Thymus (tissue), 11 donors: ENCODE results near the gene SLC9A7. TPM values are rescaled to one million over a fixed set of nuclear protein-coding genes. Genes with fewer than 3 reads are reported as not detected.

Source experiments
- DNase-seq, 9 donors: peaks; one replicate each; pipeline ENCODE4 v3.0.0-alpha.2; 2013; ENCODE audit warnings: low spot score in 9 of 9, low read depth in 6 of 9, missing footprints in 1 of 9
- H3K27ac ChIP-seq, 2 donors: one replicate each; pipeline ENCODE4 v1.5.1; 2013; ENCODE audit warnings: control low read depth in 1 of 2, low read depth in 1 of 2, low read length in 1 of 2, mild to moderate bottlenecking in 1 of 2, moderate library complexity in 1 of 2
- H3K27me3 ChIP-seq, 2 donors: one replicate each; pipeline ENCODE4 v1.5.1; 2013; ENCODE audit warnings: low read length in 1 of 2; ENCODE audit not compliant: control insufficient read depth in 2 of 2, insufficient read depth in 1 of 2
- H3K36me3 ChIP-seq, 2 donors: one replicate each; pipeline ENCODE4 v1.5.1; 2013; ENCODE audit warnings: low read length in 1 of 2, mild to moderate bottlenecking in 1 of 2, moderate library complexity in 1 of 2; ENCODE audit not compliant: control insufficient read depth in 2 of 2, insufficient read depth in 2 of 2
- H3K4me1 ChIP-seq, 2 donors: one replicate each; pipeline ENCODE4 v1.5.1; 2013; ENCODE audit warnings: low read length in 2 of 2; ENCODE audit not compliant: control insufficient read depth in 2 of 2, insufficient read depth in 2 of 2
- H3K4me3 ChIP-seq, 2 donors: one replicate each; pipeline ENCODE4 v1.5.1; 2013; ENCODE audit warnings: low read length in 2 of 2, control low read depth in 1 of 2, mild to moderate bottlenecking in 1 of 2
- H3K9me3 ChIP-seq, 2 donors: one replicate each; pipeline ENCODE4 v1.5.1; 2013; ENCODE audit warnings: low read length in 1 of 2, mild to moderate bottlenecking in 1 of 2; ENCODE audit not compliant: control insufficient read depth in 2 of 2, insufficient read depth in 1 of 2
- WGBS: extraction: QIAGEN DNeasy Blood & Tissue Kit; methylation state at CpG from one replicate; pipeline ENCODE4 v1.1.7; 2013; 5-methylcytosine and 5-hydroxymethylcytosine counted together
- polyA plus RNA-seq: library from polyadenylated mRNA; stranded (reverse); fragments of 200-250 nt; gene quantifications from one replicate; pipeline ENCODE4 v1.2.3, GENCODE V29; 2013
- total RNA-seq: library from RNA; stranded (reverse); fragments of 120-200 nt; gene quantifications from one replicate; pipeline ENCODE4 v1.2.4, GENCODE V29; 2013
- donor health status: healthy.

Gene SLC9A7
- total and polyA plus RNA-seq, 2 donors: 3.5 to 10.3 TPM

- Histone ChIP-seq H3K36me3 (no peaks in the 10 kb centered on the region), H3K4me1 (no peaks in the 10 kb centered on the region), H3K9me3 (no peaks in the 10 kb centered on the region), H3K27me3 (no peaks in the 10 kb centered on the region), H3K4me3 (no peak overlapping the region), H3K27ac (no peak overlapping the region)
- DNase-seq: no peak
- WGBS: 96% methylated on average over 3 of the region's 3 CpGs
These were observed 60.2 kb downstream of the SLC9A7 start for GRCh38 chrX:46698691-46699090.

DNA sequence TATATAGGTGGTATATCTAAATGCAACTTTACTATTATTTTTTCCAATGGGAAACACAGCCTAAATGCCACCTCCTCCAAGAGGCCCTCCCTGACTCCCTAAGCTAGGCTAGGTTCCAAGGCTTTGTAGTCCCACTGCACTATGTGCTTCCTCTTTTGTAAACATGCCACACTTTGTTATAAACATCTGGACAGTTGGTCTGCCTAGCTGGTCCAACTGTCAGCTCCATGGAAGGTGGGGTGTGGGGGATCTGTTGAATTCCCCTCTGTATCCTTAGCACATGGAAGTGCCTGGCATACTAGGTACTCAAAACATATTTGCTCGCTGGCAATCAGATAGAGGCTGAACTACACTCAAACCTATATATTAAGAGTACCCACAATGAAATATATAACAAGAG lies 63.4 kb downstream of the SLC9A7 start:
- DNase-seq: no peak
- no peaks in the 10 kb centered on the region for H3K9me3 ChIP-seq
- no peaks in the 10 kb centered on the region for H3K36me3 ChIP-seq
- 97% methylated on average over 1 of the region's 1 CpG for WGBS
- no peak overlapping the region for H3K4me3 ChIP-seq
- no peaks in the 10 kb centered on the region for H3K27me3 ChIP-seq
- no peak overlapping the region for H3K27ac ChIP-seq
- no peaks in the 10 kb centered on the region for H3K4me1 ChIP-seq

DNA sequence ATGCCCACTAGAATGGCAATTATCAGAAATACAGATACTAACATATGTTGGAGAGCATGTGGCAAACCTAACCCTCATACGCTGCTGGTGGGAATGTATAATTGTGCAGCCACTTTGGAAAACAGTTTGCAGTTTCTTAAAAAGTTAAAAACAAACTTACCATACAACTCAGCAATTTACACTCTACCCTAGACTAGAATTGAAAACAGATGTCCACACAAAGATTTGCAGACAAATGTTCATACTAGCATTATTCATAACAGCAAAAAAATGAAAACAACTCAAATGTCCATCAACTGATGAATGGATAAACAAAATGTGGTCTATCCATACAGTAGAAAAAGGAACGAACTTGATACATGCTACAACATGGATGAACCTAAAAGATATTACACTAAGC lies 64.4 kb downstream of the SLC9A7 start:
- no peak overlapping the region for H3K4me3 ChIP-seq
- H3K9me3 ChIP-seq: no peaks in the 10 kb centered on the region
- H3K36me3 ChIP-seq: no peaks in the 10 kb centered on the region
- H3K27me3 ChIP-seq: no peaks in the 10 kb centered on the region
- 100% methylated on average over 2 of the region's 2 CpGs for WGBS
- H3K27ac ChIP-seq: no peak overlapping the region
- no peaks in the 10 kb centered on the region for H3K4me1 ChIP-seq
- no peak for DNase-seq

GRCh38 chrX:46693149-46693548 lies 65.8 kb downstream of the SLC9A7 start:
- Histone ChIP-seq H3K36me3 (no peaks in the 10 kb centered on the region), H3K27me3 (no peaks in the 10 kb centered on the region), H3K9me3 (no peaks in the 10 kb centered on the region), H3K4me3 (no peak overlapping the region), H3K27ac (no peak overlapping the region), H3K4me1 (no peaks in the 10 kb centered on the region)
- no peak for DNase-seq
- 95% methylated on average over 2 of the region's 2 CpGs for WGBS

DNA sequence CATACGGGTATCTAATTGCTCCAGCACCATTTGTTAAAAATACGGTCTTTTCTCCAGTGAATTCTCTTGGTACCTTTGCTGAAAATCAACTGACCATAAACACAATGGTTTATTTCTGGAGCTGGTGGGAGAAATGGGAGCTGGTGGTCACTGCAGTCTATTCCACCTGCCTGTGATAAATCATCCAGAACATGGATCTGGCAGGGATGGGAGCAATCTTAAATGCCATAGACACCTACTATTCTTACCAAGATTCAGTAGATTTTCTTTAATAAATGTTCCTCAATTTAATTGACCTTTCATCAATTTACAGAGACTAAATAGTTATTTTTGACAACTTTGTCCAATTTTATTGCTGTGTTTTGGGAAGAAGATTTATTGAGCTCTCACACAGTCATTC lies 68.1 kb downstream of the SLC9A7 start:
- Histone ChIP-seq H3K4me3 (no peak overlapping the region), H3K27me3 (no peaks in the 10 kb centered on the region), H3K9me3 (no peaks in the 10 kb centered on the region), H3K36me3 (no peaks in the 10 kb centered on the region), H3K27ac (no peak overlapping the region), H3K4me1 (no peaks in the 10 kb centered on the region)
- WGBS: 99% methylated on average over 2 of the region's 2 CpGs
- no peak for DNase-seq

GRCh38 chrX:46687619-46688018 lies 71.3 kb downstream of the SLC9A7 start:
- 96% methylated on average over 2 of the region's 2 CpGs for WGBS
- H3K4me1 ChIP-seq: no peaks in the 10 kb centered on the region
- no peaks in the 10 kb centered on the region for H3K9me3 ChIP-seq
- H3K4me3 ChIP-seq: no peak overlapping the region
- H3K27ac ChIP-seq: no peak overlapping the region
- no peak for DNase-seq
- no peaks in the 10 kb centered on the region for H3K27me3 ChIP-seq
- no peaks in the 10 kb centered on the region for H3K36me3 ChIP-seq

GRCh38 chrX:46686003-46686645 lies 72.8 kb downstream of the SLC9A7 start:
- no peaks in the 10 kb centered on the region for H3K9me3 ChIP-seq
- peak in 8 of 9 donors; percentile 8 to 63 (median 26) for DNase-seq
- no peak overlapping the region for H3K4me3 ChIP-seq
- 80% methylated on average over 5 of the region's 5 CpGs for WGBS
- H3K27me3 ChIP-seq: no peaks in the 10 kb centered on the region
- H3K27ac ChIP-seq: no peak overlapping the region
- no peaks in the 10 kb centered on the region for H3K4me1 ChIP-seq
- H3K36me3 ChIP-seq: no peaks in the 10 kb centered on the region

- no peaks in the 10 kb centered on the region for H3K36me3 ChIP-seq
- DNase-seq: no peak
- no peaks in the 10 kb centered on the region for H3K9me3 ChIP-seq
- no peaks in the 10 kb centered on the region for H3K27me3 ChIP-seq
- no peaks in the 10 kb centered on the region for H3K4me1 ChIP-seq
- no peak overlapping the region for H3K4me3 ChIP-seq
- no peak overlapping the region for H3K27ac ChIP-seq
These were observed 75.9 kb downstream of the SLC9A7 start for GRCh38 chrX:46683048-46683447.

DNA sequence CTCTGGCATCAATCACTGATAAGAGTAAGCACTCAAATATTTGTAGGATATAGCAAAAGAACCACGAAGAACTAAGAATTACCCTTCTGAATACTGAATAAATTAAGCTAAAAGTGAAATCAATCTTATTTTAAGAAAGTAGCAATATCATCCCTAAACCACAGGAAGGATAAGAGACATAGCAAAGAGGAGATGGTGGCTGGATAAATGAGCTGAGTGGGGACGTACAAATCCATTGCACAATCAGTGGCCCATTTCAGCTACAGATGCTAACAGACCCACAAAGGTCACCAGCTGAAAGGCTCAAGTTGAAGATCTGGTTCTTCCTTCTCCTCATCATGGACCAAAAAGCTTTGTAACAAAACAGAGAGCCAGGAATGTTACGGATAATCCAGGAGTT lies 77.1 kb downstream of the SLC9A7 start:
- no peak overlapping the region for H3K4me3 ChIP-seq
- DNase-seq: no peak
- no peaks in the 10 kb centered on the region for H3K36me3 ChIP-seq
- no peak overlapping the region for H3K27ac ChIP-seq
- 93% methylated on average over 3 of the region's 3 CpGs for WGBS
- no peaks in the 10 kb centered on the region for H3K27me3 ChIP-seq
- no peaks in the 10 kb centered on the region for H3K9me3 ChIP-seq
- no peaks in the 10 kb centered on the region for H3K4me1 ChIP-seq

GRCh38 chrX:46678232-46678631 lies 80.7 kb downstream of the SLC9A7 start:
- Histone ChIP-seq H3K27ac (no peak overlapping the region), H3K4me1 (no peaks in the 10 kb centered on the region), H3K9me3 (no peaks in the 10 kb centered on the region), H3K27me3 (no peaks in the 10 kb centered on the region), H3K4me3 (no peak overlapping the region), H3K36me3 (no peaks in the 10 kb centered on the region)
- WGBS: 98% methylated on average over 2 of the region's 2 CpGs
- DNase-seq: no peak
